Measurements from ENCODE around the gene HIKESHI. TPM values are rescaled to one million over a fixed set of nuclear protein-coding genes. Genes with fewer than 3 reads are reported as not detected.

HIKESHI gene
- total RNA-seq, 2 experiments from 2014 or later = 34.9 to 48.6 TPM

DNA sequence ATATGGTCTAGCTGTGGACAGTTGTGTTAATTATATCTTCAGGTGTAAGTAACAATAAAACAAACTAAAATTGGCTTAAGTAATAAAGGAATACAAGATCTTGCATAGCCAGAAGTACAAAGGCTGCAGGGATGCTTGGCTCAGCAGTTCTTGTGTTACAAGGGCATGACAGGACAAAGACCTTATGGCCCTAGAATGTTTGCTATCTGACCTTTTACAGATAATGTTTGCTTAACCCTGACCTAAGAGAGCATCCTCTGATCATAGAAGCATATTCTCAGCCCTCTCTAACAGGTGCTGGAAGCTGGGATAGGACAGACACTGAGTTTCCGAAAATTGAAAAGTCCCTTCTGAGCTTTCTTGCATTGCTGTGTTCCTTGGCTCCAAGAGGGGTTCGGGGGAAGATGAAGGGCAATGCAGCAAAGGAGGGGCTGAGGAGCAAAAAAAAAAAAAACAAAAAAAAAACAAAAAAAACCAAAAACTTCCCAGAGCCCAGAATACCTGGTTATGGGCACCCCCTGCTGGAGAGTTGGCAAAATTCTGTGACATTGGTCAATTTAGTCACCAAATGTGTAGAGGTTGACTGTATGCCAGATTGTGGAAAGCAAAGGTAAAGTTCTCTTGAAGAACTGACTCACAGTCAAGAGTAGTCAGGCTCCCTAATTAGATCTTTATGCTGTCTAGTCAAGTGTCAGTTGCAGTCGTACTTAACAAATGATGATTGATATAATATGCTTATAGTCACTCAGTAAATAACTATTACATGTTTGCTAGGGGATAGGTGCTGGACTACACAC is 10.4 kb upstream of the HIKESHI start:
- H3K9me3 ChIP-seq (ENCODE audit: low read length) = no peaks in the 10 kb centered on the region
- H3K79me2 ChIP-seq (ENCODE audit: insufficient read depth, low read depth, low read length) = no peaks in the 10 kb centered on the region
- intact Hi-C loops (cut with micrococcal nuclease; ENCODE audit: unreplicated experiment) = loop anchor here (1.0 to 2.0 kb wide), 3 partner anchors 249 to 437 kb away; no protein-coding TSS in a partner anchor
- no peak overlapping the region for H2AFZ ChIP-seq (ENCODE audit: low read length)
- no peaks in the 10 kb centered on the region for H3K36me3 ChIP-seq (ENCODE audit: insufficient read depth, low read length)
- TF ChIP-seq EZH2phosphoT487 (IDR thresholded peaks at IDR 0.05; ENCODE audit: borderline replicate concordance, low read depth, low read length) = no peak
- TF ChIP-seq, protein P1, sequence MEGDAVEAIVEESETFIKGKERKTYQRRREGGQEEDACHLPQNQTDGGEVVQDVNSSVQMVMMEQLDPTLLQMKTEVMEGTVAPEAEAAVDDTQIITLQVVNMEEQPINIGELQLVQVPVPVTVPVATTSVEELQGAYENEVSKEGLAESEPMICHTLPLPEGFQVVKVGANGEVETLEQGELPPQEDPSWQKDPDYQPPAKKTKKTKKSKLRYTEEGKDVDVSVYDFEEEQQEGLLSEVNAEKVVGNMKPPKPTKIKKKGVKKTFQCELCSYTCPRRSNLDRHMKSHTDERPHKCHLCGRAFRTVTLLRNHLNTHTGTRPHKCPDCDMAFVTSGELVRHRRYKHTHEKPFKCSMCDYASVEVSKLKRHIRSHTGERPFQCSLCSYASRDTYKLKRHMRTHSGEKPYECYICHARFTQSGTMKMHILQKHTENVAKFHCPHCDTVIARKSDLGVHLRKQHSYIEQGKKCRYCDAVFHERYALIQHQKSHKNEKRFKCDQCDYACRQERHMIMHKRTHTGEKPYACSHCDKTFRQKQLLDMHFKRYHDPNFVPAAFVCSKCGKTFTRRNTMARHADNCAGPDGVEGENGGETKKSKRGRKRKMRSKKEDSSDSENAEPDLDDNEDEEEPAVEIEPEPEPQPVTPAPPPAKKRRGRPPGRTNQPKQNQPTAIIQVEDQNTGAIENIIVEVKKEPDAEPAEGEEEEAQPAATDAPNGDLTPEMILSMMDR (conservative IDR thresholded peaks at IDR 0.05; ENCODE audit: low read length) = peak; percentile 93
- no peak overlapping the region for H3K27ac ChIP-seq (ENCODE audit: low read depth, low read length, poor library complexity, severe bottlenecking)
- POLR2A ChIA-PET = interaction anchor here (0.6 to 1.5 kb wide), 8 partner anchors 10 to 593 kb away, joined by 3 to 5 read pairs (median 3); partner anchors contain the start of gene HIKESHI
- CTCF ChIA-PET (ENCODE audit: unreplicated experiment) = no interaction called here
- H4K20me1 ChIP-seq (ENCODE audit: insufficient read depth, low read length) = no peaks in the 10 kb centered on the region
- H3K4me3 ChIP-seq (ENCODE audit: low read depth, low read length, poor library complexity, severe bottlenecking) = no peak overlapping the region
- peak; percentile 67 for DNase-seq (ENCODE audit: low spot score)
- 0 out of 2 replicates have a peak overlapping the region, but pooled peaks have one; percentile 16 for H3K4me2 ChIP-seq (ENCODE audit: low read length)
- H3K4me1 ChIP-seq (ENCODE audit: insufficient read depth, low read length, poor library complexity, severe bottlenecking) = no peaks in the 10 kb centered on the region
- H3K9me2 ChIP-seq (ENCODE audit: insufficient read depth, low read length) = no peaks in the 10 kb centered on the region
- BruUV-seq (replicated peaks) = no TSS peak

DNA sequence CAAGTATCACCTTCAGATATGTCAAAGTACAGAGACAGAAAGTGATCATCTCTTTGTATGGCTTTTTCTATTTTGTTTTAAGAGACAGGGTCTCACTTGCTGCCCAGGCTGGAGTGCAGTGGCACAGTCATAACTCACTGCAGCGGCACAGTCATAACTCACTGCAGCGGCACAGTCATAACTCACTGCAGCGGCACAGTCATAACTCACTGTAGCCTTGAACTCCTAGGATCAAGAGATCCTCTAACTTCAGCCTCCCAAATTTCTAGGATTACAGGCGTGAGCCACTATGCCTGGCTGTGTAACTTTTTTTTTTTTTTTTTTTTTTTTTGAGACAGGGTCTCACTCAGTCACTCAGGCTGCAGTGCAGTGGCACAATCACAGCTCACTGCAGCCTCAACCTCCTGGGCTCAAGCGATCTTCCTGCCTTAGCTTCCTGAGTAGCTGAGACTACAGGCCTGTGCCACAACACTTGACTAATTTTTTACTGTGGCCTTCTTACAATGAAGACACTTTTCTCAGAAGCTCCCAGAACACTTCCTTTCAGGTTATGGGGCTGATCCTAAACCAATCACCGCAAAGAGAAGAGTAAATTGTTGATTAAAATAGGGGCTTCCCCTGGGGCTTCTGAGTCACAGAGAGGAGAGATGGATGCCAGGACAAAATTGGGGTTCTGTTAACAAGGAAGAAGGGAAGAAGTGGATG is 9.0 kb upstream of the HIKESHI start:
- TF ChIP-seq, protein P1 (conservative IDR thresholded peaks at IDR 0.05; ENCODE audit: low read length) = no peak
- no peak for TF ChIP-seq EZH2phosphoT487 (IDR thresholded peaks at IDR 0.05; ENCODE audit: borderline replicate concordance, low read depth, low read length)
- Histone ChIP-seq H3K36me3 (ENCODE audit: insufficient read depth, low read length) (no peaks in the 10 kb centered on the region), H3K4me2 (ENCODE audit: low read length) (no peak overlapping the region), H3K27ac (ENCODE audit: low read depth, low read length, poor library complexity, severe bottlenecking) (no peak overlapping the region), H3K9me2 (ENCODE audit: insufficient read depth, low read length) (no peaks in the 10 kb centered on the region), H3K4me3 (ENCODE audit: low read depth, low read length, poor library complexity, severe bottlenecking) (no peak overlapping the region), H2AFZ (ENCODE audit: low read length) (no peak overlapping the region), H3K9me3 (ENCODE audit: low read length) (no peaks in the 10 kb centered on the region), H4K20me1 (ENCODE audit: insufficient read depth, low read length) (no peaks in the 10 kb centered on the region), H3K4me1 (ENCODE audit: insufficient read depth, low read length, poor library complexity, severe bottlenecking) (no peaks in the 10 kb centered on the region), H3K79me2 (ENCODE audit: insufficient read depth, low read depth, low read length) (no peaks in the 10 kb centered on the region)
- intact Hi-C loops (cut with micrococcal nuclease; ENCODE audit: unreplicated experiment) = loop anchor here (1.0 kb wide), 1 partner anchor 439 kb away; no protein-coding TSS in a partner anchor
- BruUV-seq (replicated peaks) = no TSS peak
- ChIA-PET CTCF (ENCODE audit: unreplicated experiment) (interaction anchor here (0.6 kb wide), 1 partner anchor 99 kb away, joined by 3 read pairs; no protein-coding TSS in a partner anchor), POLR2A (interaction anchor here (0.6 kb wide), 1 partner anchor 31 kb away, joined by 3 read pairs; no protein-coding TSS in a partner anchor)
- DNase-seq (ENCODE audit: low spot score) = no peak

Data from OCI-LY7 (cell line).